Right cardiac atrium (tissue), 5 donors: ENCODE measurements around the gene SLC5A2. TPM values are rescaled to one million over a fixed set of nuclear protein-coding genes. Genes with fewer than 3 reads are reported as not detected.
"Not testable (repeated sequence)": the region's sequence is repeated elsewhere in the genome, so short reads cannot be mapped to it uniquely, and the experiment has no call there.

Experiments used
- ATAC-seq, 2 donors: fragments of 200-7000 bp; cut with Tn5 transposase; one replicate each; pipeline versions ENCODE4 v1.8.0 to v1.9.1; 2020; ENCODE audit warnings: moderate library complexity in 2 of 2, mild to moderate bottlenecking in 1 of 2
- DNase-seq, 3 donors: peaks; one replicate each; pipeline ENCODE4 v3.0.0-alpha.2; 2020
- H3K27ac ChIP-seq: one replicate; pipeline ENCODE4 v1.5.1; 2013; ENCODE audit warnings: mild to moderate bottlenecking, low read length, control low read depth, moderate library complexity
- H3K27me3 ChIP-seq: one replicate; pipeline ENCODE4 v1.6.1; 2013; ENCODE audit not compliant: control insufficient read depth, insufficient read depth
- H3K4me1 ChIP-seq: one replicate; pipeline ENCODE4 v1.6.1; 2013; ENCODE audit warnings: low read length; ENCODE audit not compliant: control insufficient read depth, insufficient read depth
- H3K4me3 ChIP-seq: one replicate; pipeline ENCODE4 v1.5.1; 2013; ENCODE audit warnings: low read length, control low read depth
- H3K9me3 ChIP-seq: one replicate; pipeline ENCODE4 v1.6.1; 2013; ENCODE audit warnings: low read length; ENCODE audit not compliant: control insufficient read depth
- WGBS: extraction: QIAGEN DNeasy Blood & Tissue Kit; methylation state at CpG from one replicate; pipeline ENCODE4 v1.1.7; 2013; 5-methylcytosine and 5-hydroxymethylcytosine counted together
- intact Hi-C, 4 donors: fragments of 100-400 bp; cut with DNase I; formaldehyde crosslinking; loops; one replicate each; pipeline versions ENCODE4 v1.11.0 to v1.14.0; 2022 to 2023
- polyA plus RNA-seq: library from polyadenylated mRNA; stranded (reverse); fragments of 200-250 nt; gene quantifications from one replicate; pipeline ENCODE4 v1.2.3, GENCODE V29; 2013
- total RNA-seq, 4 donors: library from RNA; stranded (reverse); fragmentation: NEBNext Ultra II Directional; extraction: Animal tissue kit (Norgen Biotek cat#: 25700); gene quantifications; one replicate each; pipeline ENCODE4 v1.2.1, GENCODE V29; 2021
- donor health status: healthy with polysubstance abuse.
- donor health status: DM: no; HTN: yes; CAD: no.
- donor health status: DM: no; HTN: no; CAD: no.
- donor health status: DM: no; HTN: yes; CAD: no; lungs with severe emphysema.
- donor health status: DM: yes; HTN: yes; CAD: no.

SLC5A2 gene
- total and polyA plus RNA-seq, 5 donors, result 1.2 TPM; not detected in 4

- Histone ChIP-seq H3K9me3 (no peaks in the 10 kb centered on the region), H3K27ac (no peak overlapping the region), H3K4me1 (no peaks in the 10 kb centered on the region), H3K27me3 (no peaks in the 10 kb centered on the region), H3K4me3 (no peak overlapping the region)
- WGBS, result 71% methylated on average over 67 of the region's 67 CpGs
- intact Hi-C loops, result loop anchor here in 1 of 4 donors (10.0 kb wide), 1 partner anchor 217 kb away; no protein-coding TSS in a partner anchor
- DNase-seq (peak in 2 of 3 donors; percentile 71 to 72), ATAC-seq (peak in 1 of 2 donors; percentile 5)
These were observed 5.4 kb upstream of the SLC5A2 start for GRCh38 chr16:31477220-31478216.

- intact Hi-C loops, result loop anchor here in 1 of 4 donors (10.0 kb wide), 1 partner anchor 216 kb away; no protein-coding TSS in a partner anchor
- H3K27me3 ChIP-seq, result no peaks in the 10 kb centered on the region
- WGBS, result 86% methylated on average over 3 of the region's 3 CpGs
- no peak overlapping the region for H3K27ac ChIP-seq
- no peak overlapping the region for H3K4me3 ChIP-seq
- no peaks in the 10 kb centered on the region for H3K9me3 ChIP-seq
- H3K4me1 ChIP-seq, result no peaks in the 10 kb centered on the region
- no peak for ATAC-seq
- peak in 1 of 3 donors; percentile 14 for DNase-seq
These were observed 4.0 kb upstream of the SLC5A2 start for GRCh38 chr16:31478956-31479355.

- ATAC-seq (no peak), DNase-seq (peak in 1 of 3 donors; percentile 36)
- intact Hi-C loops, result loop anchor here in 1 of 4 donors (10.0 kb wide), 1 partner anchor 215 kb away; no protein-coding TSS in a partner anchor
- WGBS, result 74% methylated on average over 9 of the region's 9 CpGs
- no peaks in the 10 kb centered on the region for H3K4me1 ChIP-seq
- H3K27me3 ChIP-seq, result no peaks in the 10 kb centered on the region
- H3K9me3 ChIP-seq, result no peaks in the 10 kb centered on the region
- H3K4me3 ChIP-seq, result no peak overlapping the region
- no peak overlapping the region for H3K27ac ChIP-seq
These were observed 3.2 kb upstream of the SLC5A2 start for GRCh38 chr16:31479751-31480150.

- intact Hi-C loops, result no loop called here
- ATAC-seq (peak in 1 of 2 donors; percentile 34), DNase-seq (peak; percentile 63 to 84 (median 79))
- H3K4me1 ChIP-seq, result no peaks in the 10 kb centered on the region
- H3K4me3 ChIP-seq, result no peak overlapping the region
- no peaks in the 10 kb centered on the region for H3K27me3 ChIP-seq
- WGBS, result 19% methylated on average over 7 of the region's 7 CpGs
- H3K9me3 ChIP-seq, result no peaks in the 10 kb centered on the region
- H3K27ac ChIP-seq, result no peak overlapping the region
These were observed 1.9 kb upstream of the SLC5A2 start for GRCh38 chr16:31480851-31481536.

- H3K27ac ChIP-seq, intact Hi-C loops, H3K4me1 ChIP-seq, H3K4me3 ChIP-seq, H3K9me3 ChIP-seq, ATAC-seq, H3K27me3 ChIP-seq: not testable (repeated sequence)
- 95% methylated on average over 4 of the region's 4 CpGs for WGBS
- peak in 1 of 3 donors; percentile 17 for DNase-seq
These were observed 1.1 kb downstream of the SLC5A2 start for GRCh38 chr16:31484048-31484447.

- WGBS, result 46% methylated on average over 14 of the region's 14 CpGs
These were observed 1.7 kb downstream of the SLC5A2 start for GRCh38 chr16:31484491-31485171.

GRCh38 chr16:31485571-31485970 is 2.6 kb downstream of the SLC5A2 start:
- H3K27ac ChIP-seq, result no peak overlapping the region
- 91% methylated on average over 17 of the region's 17 CpGs for WGBS
- no peak overlapping the region for H3K4me3 ChIP-seq
- intact Hi-C loops, result no loop called here
- no peaks in the 10 kb centered on the region for H3K27me3 ChIP-seq
- no peak for ATAC-seq
- H3K4me1 ChIP-seq, result no peaks in the 10 kb centered on the region
- DNase-seq, result peak in 1 of 3 donors; percentile 18
- H3K9me3 ChIP-seq, result no peaks in the 10 kb centered on the region

More at GRCh38 chr16:31484491-31485171, 1.7 kb downstream of the SLC5A2 start:
- Histone ChIP-seq H3K27ac (no peak overlapping the region), H3K4me1 (no peaks in the 10 kb centered on the region), H3K9me3 (no peaks in the 10 kb centered on the region), H3K27me3 (no peaks in the 10 kb centered on the region), H3K4me3 (no peak overlapping the region)
- intact Hi-C loops, result no loop called here
- peak in 2 of 3 donors; percentile 39 to 46 for DNase-seq
- no peak for ATAC-seq

GRCh38 chr16:31486045-31486444 is 3.1 kb downstream of the SLC5A2 start:
- Histone ChIP-seq H3K27ac (no peak overlapping the region), H3K4me3 (no peak overlapping the region), H3K4me1 (no peaks in the 10 kb centered on the region), H3K27me3 (no peaks in the 10 kb centered on the region), H3K9me3 (no peaks in the 10 kb centered on the region)
- intact Hi-C loops, result no loop called here
- no peak for ATAC-seq
- 96% methylated on average over 5 of the region's 5 CpGs for WGBS
- peak in 1 of 3 donors; percentile 21 for DNase-seq

GRCh38 chr16:31487071-31487719 is 4.3 kb downstream of the SLC5A2 start:
- Histone ChIP-seq H3K27ac (no peak overlapping the region), H3K27me3 (no peaks in the 10 kb centered on the region), H3K9me3 (no peaks in the 10 kb centered on the region), H3K4me1 (no peaks in the 10 kb centered on the region), H3K4me3 (peak overlapping the region; percentile 57)
- ATAC-seq, result peak in 1 of 2 donors; percentile 1
- intact Hi-C loops, result no loop called here
- WGBS, result 10% methylated on average over 48 of the region's 48 CpGs
- peak in 1 of 3 donors; percentile 30 for DNase-seq
